ENCODE measurements around the gene ETHE1.

- TF ChIP-seq POLR2A (IDR thresholded peaks at IDR 0.05) (no peak), CTCF (IDR thresholded peaks at IDR 0.05) (no peak), POLR2AphosphoS5 (IDR thresholded peaks at IDR 0.05) (no peak)
Observed at GRCh38 chr19:43482193-43482592, 44.8 kb downstream of the ETHE1 start.
